Upper lobe of left lung (tissue), 4 donors: Measurements from ENCODE around the gene MAU2.

Experiments used
- CTCF ChIP-seq, 6 experiments: fragments of 450-650 bp in 4 of 6; fragments of 200-600 bp in 2 of 6; sonication (generic) in 2 of 6; IDR thresholded peaks; one replicate each; pipeline ENCODE4 v1.5.1; 2016 to 2019; ENCODE audit warnings: antibody characterized with exemption in 6 of 6
- EP300 ChIP-seq, 4 donors: sonication (generic); formaldehyde crosslinking; IDR thresholded peaks; one replicate each; pipeline ENCODE4 v1.5.1; 2017; ENCODE audit warnings: antibody characterized with exemption in 4 of 4, control low read depth in 2 of 4
- POLR2A ChIP-seq, 4 donors: fragments of 450-650 bp; IDR thresholded peaks; one replicate each; pipeline ENCODE4 v1.5.1; 2016 to 2017; ENCODE audit warnings: antibody characterized with exemption in 4 of 4, mild to moderate bottlenecking in 2 of 4

DNA sequence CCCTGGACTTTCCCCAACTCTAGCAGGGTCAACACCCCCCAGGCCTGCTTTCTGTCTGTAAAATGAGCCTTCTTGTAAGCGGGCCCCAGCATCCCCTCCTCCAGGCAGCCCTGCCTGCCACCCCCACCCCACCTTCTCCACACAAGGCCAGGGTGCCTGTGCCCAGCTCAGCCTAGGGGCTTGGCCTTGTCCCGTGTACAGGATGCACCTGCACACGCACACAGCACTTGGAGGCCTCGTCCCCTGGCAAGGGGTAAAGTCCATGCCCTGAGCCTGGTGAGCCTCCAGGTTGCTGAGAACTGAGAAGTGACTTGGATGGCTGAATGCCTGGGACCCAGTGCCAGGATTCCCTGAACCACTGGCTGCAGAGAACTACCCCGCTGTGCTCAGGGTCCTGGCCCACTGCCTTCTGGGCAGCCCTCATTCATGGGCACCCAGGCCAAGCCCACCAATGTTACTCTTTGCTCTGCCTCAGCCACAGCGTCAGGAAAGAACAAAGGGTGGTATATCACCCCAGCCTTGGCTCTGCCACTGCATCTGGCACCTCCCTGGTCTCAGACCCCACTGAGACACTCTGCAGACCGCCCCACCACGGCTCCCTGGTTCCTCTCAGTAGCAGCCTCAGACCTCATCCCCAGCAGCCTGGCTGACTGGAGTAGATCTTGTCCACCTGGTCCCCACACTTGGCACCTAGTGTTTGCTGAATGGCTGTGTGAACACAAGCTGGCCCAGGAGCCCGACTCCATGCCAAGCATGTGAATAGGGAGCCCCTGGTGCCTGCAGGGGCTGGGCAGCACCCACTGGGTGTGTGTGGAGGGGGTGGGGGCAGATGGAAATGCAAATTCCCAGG is 45.7 kb upstream of the MAU2 start:
- TF ChIP-seq CTCF (IDR thresholded peaks at IDR 0.05), result no peak
- TF ChIP-seq POLR2A (IDR thresholded peaks at IDR 0.05), result no peak
- TF ChIP-seq EP300 (IDR thresholded peaks at IDR 0.05), result no peak
